Activated naive CD4-positive, alpha-beta T cell treated with anti-CD3 and anti-CD28 coated beads, Interleukin-2, amount 50 U/mL, for 72 hours (primary cell): Measurements from ENCODE around the gene BEST2. TPM values are rescaled to one million over a fixed set of nuclear protein-coding genes. Genes with fewer than 3 reads are reported as not detected.

Experiments
- ATAC-seq, 2 donors: fragments of 150-1000 bp; cut with Tn5 transposase; 2 replicates each; pipeline ENCODE4 v1.10.0; 2021; ENCODE audit warnings: mild to moderate bottlenecking in 2 of 2, moderate library complexity in 2 of 2
- DNase-seq, 2 donors: peaks; one replicate each; pipeline ENCODE4 v3.0.0; 2021 to 2022; ENCODE audit warnings: low spot score in 2 of 2
- H3K27ac Mint-ChIP-seq, 2 donors: one replicate each; pipeline ENCODE4 v1.8.0; 2022; ENCODE audit warnings: mild to moderate bottlenecking in 2 of 2, mixed read lengths in 2 of 2
- H3K36me3 Mint-ChIP-seq, 2 donors: one replicate each; pipeline ENCODE4 v1.8.0; 2022; ENCODE audit warnings: mixed read lengths in 2 of 2
- H3K9me3 Mint-ChIP-seq, 2 donors: one replicate each; pipeline ENCODE4 v1.8.0; 2022; ENCODE audit warnings: mixed read lengths in 2 of 2
- total RNA-seq, 2 donors: library from RNA; stranded (reverse); gene quantifications; one replicate each; pipeline ENCODE4 v1.2.3, GENCODE V29; 2022

BEST2 gene
- total RNA-seq, 2 donors from 2014 or later, result not detected

DNA sequence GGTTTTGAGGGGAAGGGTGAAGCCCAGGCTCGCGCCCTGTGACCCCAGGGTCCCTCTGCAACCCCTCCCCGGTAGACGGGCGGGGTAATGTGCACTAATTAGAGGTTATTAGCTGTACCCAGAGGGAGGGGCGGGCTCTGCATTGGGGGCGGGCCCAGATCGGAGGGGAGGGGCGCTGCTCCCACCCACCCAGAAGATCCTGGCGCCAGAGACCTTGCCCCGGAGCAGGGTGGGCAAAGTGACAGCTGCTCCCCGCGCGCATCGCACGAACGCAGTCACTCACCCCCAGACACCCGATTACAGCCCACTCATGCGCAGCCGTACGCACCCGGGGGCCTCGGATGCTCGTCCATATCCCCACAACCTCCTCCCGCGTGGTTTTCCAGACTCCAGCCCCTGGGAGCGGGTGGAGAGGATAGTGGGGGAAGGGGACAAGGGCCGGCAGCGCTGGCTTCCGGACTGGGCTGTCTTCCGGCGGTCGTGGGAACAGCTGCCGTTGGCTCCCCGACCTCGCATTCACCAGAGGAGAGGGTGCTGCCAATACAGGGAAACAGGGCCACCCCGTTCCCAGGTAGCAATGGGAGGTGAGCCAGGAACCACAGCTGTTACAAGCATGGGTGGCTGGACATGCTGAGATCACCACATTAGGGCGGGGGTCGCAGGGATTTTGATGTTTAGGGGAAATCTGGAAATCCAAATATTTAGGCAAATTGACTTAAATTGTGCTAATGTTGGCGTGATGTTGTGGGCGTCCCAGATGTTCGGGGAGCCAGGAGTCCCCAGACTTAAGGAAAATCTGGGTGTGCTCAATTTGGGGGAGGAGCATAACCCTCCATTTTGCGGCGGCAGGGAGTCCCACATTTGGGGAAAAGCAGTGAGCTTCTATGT lies 26.7 kb downstream of the BEST2 start:
- ATAC-seq (peak in 1 of 2 donors; percentile 20), DNase-seq (peak; percentile 54 to 64)
- Mint-ChIP-seq H3K27ac (peak overlapping the region; percentile 86 to 87), H3K9me3 (no peaks in the 10 kb centered on the region), H3K36me3 (peaks cover 0 to 5% of the 10 kb centered on the region in 2 donors)

DNA sequence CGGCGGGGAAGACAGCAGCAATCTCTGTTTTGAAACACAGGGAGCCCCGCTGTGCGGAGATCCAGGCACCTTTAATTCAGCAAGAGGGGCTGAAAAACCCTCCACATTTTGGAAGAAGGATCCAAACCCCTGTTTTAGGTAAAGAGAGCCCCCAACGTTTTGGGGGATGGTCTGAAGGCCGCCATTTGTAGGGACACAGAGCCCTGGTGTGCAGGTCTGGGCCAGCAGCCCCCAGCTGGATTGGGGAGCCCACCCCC lies 27.2 kb downstream of the BEST2 start:
- ATAC-seq (no peak), DNase-seq (no peak)
- Mint-ChIP-seq H3K36me3 (peaks cover 0 to 5% of the 10 kb centered on the region in 2 donors), H3K27ac (peak overlapping the region; percentile 86 to 87), H3K9me3 (no peaks in the 10 kb centered on the region)

DNA sequence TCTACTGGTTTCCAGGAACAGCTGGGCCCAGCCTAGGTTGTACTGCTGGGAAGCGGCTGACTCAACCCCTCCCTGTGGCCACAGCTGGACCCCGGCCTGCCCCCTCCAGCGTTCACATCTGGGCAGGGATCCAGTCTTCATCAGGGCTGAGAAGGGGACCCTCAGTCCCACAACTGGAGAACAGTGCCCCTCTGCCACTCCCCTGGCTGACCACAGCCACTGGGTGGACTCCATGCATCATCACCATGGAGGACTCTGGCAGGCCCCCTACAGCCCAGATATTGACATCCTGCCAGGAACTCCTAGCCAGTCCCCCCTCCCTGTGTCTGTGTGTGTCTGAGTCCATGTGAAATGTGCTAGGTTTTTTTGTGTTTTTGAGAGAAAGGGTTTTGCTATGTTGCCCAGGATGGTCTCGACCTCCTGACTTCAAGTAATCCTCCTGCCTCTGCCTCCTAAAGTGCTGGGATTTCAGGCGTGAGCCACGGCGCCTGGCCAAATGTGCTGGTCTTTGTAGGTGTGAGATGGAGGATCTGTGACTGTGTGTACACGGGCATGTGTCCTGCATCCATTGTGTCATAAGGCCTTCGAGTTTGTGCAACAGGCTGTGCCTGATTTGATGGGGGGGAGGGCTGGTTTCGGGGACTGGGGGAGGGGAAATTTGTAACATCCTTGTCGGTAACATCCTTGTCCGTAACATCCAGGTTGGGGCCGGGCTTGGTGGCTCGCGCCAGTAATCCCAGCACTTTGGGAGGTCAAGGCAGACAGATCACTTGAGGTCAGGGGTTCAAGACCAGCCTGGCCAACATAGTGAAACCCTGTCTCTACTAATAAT lies 27.8 kb downstream of the BEST2 start:
- no peaks in the 10 kb centered on the region for H3K9me3 Mint-ChIP-seq
- no peak for ATAC-seq
- H3K27ac Mint-ChIP-seq, result peak overlapping the region; percentile 79 to 87
- H3K36me3 Mint-ChIP-seq, result peaks cover 0 to 5% of the 10 kb centered on the region in 2 donors
- DNase-seq, result no peak

DNA sequence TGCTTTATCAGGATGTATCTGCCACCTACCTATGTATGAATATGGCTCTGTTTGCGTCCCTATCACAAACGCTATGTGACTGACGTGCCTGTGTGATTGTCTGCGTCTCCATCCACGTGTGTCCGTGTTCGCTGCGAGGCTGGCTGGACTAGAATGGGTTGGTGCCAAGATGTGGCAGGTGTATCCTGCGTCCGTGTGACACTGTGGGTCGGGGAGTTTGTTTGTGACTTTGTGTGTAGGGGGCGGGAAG lies 30.5 kb downstream of the BEST2 start:
- ATAC-seq (no peak), DNase-seq (no peak)
- Mint-ChIP-seq H3K36me3 (peaks cover 0 to 5% of the 10 kb centered on the region in 2 donors), H3K9me3 (no peaks in the 10 kb centered on the region), H3K27ac (peak overlapping the region in 1 of 2 donors; percentile 96)

DNA sequence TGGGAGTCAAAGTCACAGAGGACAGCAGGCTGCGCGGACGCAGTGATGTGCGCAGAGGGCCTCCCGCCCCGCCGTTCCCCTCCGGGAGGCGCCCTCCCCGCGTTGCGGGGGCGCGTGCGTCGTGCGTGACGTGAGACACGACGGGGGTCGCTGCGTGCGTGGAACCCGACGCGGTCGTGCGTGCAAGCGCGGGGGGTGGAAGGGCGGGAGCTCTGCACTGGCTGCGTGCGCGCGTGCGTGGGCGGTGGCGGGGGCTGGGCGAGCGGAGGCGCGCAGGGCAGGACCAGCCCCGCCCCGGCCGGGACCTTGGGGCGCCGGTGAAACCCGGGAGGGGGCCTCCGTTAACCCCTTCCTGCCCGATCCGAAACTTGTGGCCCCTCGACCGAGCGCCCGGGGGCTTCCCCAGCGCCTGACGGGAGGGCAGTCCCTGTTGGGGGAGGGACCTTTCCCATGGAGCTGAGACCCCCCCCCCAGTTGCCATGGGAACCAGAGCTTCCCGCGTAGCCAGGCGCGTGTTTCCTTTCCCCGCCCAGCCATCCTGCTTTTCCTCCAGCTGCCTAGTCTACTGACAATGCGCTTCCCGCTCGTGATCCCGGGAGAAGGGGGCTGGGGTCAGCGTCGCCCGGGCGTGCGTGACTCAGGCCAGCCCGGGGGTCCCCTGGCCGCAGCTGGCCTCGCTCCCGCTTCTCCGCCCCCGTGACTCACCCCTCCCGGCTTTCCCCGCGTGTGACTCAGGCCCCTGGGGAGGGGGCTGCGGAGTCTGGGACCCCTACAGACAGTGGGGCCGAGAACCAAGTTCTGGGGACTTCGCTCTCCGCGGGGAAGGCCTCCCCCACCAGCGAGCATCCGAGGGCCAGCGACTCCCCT lies 31.1 kb downstream of the BEST2 start:
- Mint-ChIP-seq H3K36me3 (peaks cover 0 to 5% of the 10 kb centered on the region in 2 donors), H3K9me3 (no peaks in the 10 kb centered on the region), H3K27ac (peak overlapping the region in 1 of 2 donors; percentile 96)
- DNase-seq (peak; percentile 91 to 96), ATAC-seq (peak; percentile 53 to 63)

DNA sequence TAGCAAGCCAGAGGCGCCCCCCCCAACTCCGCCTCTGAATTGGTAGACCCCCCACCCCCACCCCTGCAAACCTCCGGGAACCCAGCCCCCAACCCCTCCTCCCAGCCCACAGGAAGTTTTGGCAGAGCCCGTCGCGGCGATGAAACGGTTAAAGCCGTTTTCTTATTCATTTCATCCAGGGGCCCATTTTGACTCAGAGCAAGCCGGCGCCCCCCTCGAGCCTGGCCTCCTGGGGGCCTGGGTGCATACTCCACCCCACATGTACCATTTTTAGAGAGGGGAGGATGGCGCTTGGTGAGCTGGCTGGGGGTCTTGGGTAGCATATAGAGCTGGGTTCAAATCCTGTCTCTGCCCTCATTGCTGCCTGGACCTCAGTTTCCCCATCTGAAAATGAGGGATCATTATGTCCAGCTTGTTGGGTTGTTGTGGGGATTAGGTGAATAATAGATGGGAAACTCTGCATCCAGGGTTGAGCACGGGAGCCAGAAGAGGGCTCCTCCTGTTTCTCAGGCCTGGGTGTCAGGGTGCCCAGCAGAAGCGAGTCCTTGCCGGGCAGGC lies 31.8 kb downstream of the BEST2 start:
- ATAC-seq, result peak; percentile 38 to 50
- H3K36me3 Mint-ChIP-seq, result peaks cover 0 to 3% of the 10 kb centered on the region in 2 donors
- DNase-seq, result no peak
- peak overlapping the region in 1 of 2 donors; percentile 92 for H3K27ac Mint-ChIP-seq
- no peaks in the 10 kb centered on the region for H3K9me3 Mint-ChIP-seq

DNA sequence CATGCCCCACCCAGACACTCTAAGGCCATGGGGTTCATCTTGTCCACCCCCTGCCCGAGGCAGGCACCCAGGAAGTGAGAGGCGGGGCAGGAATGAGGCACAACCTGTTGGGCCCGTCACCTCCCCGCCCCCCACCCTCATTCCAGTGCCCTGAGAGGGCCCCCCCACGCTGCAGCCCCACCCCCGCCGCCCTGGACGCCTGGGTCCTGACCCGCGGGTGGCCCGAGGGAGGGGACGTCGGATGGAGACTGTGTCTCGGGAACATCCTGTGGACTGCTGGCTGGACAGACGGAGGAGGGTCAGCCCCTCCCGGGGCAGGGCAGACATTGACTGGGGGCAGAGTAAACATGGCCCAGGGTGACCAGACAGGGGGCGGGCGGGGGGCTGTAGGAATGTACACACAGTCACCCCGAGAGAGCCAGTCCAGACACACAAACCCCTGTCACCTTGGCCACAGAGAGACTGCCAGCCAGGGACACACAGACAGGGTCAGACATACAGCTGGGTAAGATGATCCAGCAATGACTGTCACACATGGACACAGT lies 32.3 kb downstream of the BEST2 start:
- Mint-ChIP-seq H3K9me3 (no peaks in the 10 kb centered on the region), H3K27ac (no peak overlapping the region), H3K36me3 (no peaks in the 10 kb centered on the region)
- ATAC-seq (no peak), DNase-seq (no peak)

DNA sequence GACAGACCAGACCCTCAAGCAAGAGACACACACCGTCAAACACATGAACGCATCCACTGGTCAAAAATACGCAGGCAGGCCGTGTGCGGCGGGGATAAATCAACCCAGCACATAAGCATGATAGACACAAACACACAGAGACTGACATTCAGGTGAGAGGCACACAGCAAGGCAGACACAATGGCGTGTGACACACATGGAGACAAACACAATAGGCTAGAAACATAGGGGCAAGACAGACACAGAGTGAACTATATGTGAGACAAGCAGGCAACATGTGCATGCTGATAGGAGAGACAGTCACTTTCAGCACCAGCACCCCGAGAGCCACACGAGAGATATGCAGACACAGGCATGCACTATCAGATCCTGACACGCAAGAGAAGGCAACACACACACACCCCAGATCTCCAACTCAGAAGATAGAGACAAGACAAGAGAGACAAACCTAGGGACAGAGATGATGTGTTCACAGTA lies 32.8 kb downstream of the BEST2 start:
- Mint-ChIP-seq H3K27ac (no peak overlapping the region), H3K36me3 (no peaks in the 10 kb centered on the region), H3K9me3 (no peaks in the 10 kb centered on the region)
- DNase-seq (no peak), ATAC-seq (no peak)

DNA sequence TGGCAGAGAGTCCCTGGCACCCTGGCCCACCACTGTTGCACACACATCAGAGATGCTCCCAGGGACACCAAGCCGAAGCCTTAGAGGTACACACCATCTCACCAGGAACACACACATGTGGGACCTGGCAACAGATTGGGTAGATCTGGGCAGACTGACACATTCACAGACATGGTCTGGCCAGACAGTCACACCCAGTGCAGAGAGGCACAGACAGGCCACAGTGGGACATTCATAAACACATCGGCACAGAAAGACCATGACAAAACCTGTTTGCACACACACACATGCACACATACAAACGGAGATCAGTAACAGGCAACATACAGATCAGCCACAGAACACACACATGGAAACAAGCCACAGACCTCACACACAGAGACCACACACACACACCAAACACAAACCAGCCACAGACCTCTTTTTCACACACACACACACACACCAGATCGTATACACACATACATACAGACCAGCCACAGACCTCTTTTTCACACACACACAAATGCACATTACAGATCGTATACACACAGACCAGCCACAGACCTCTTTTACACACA lies 33.4 kb downstream of the BEST2 start:
- DNase-seq (no peak), ATAC-seq (no peak)
- no peaks in the 10 kb centered on the region for H3K9me3 Mint-ChIP-seq
- H3K27ac Mint-ChIP-seq, result no peak overlapping the region
- no peaks in the 10 kb centered on the region for H3K36me3 Mint-ChIP-seq

DNA sequence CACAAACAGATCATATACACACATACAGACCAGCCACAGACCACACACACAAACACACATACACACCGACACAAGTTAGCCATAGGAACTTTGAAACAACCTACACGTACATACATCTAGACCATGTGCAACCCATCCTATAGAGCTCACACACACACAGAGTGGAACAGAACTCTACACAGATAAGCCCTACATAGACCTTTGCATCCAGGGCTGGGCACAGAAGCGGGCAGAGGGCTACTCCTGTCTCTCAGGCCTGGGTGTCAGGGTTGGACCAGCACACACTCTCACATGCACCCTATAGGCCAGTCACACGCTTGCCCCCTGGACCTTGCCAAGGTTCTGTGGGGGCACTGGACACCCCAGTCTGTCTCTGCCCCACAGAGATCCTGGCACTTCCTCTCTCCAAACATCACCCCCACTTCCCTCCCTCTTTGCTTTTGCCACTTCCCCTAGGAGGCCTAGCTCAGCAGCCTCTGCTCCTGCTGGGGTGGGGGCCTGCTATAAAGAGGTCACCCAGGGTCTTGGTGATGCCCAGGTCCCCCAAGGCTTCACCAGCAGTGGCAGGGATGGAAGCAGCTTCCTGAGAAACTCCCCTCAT lies 33.9 kb downstream of the BEST2 start:
- Mint-ChIP-seq H3K36me3 (peaks cover 2 to 4% of the 10 kb centered on the region in 2 donors), H3K9me3 (no peaks in the 10 kb centered on the region), H3K27ac (no peak overlapping the region)
- DNase-seq, result no peak
- ATAC-seq, result no peak

DNA sequence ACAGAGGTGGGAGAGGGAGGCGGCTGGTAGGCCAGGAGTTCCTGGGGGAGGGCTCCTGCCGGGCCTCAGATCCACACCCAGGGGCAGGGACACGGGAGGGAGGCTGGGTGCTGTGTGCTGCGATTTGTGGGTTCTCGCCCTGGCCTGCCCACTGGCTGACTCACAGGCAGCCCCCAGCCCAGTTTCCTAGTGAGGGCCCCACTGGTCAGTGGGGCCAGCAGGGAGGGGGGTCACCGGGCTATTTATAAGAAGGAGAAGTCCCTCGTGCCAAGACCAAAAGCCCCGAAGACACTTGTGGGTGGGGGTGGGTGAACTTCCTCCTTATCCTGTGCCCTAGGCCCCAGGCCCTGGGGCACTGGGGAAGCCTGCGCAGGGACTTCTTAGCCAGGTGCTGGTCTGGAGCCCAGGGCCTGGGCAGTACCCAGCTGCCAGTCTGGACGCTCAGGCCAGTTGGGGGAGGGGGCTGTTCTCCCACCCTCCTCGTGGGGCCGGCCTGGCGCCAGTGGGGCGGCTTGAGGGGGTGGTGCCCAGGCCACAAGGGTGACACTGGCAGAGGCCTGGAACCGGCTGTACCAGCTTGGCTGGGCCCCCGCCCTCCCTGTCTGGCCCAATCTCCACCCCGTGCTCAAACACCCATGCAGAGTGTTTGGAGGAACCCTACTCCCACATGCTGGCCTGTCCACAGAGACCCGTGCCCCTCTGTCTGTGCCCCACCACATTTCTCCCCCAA lies 34.7 kb downstream of the BEST2 start:
- no peaks in the 10 kb centered on the region for H3K9me3 Mint-ChIP-seq
- peaks cover 7 to 11% of the 10 kb centered on the region in 2 donors for H3K36me3 Mint-ChIP-seq
- DNase-seq (no peak), ATAC-seq (no peak)
- H3K27ac Mint-ChIP-seq, result peak overlapping the region in 1 of 2 donors; percentile 26

DNA sequence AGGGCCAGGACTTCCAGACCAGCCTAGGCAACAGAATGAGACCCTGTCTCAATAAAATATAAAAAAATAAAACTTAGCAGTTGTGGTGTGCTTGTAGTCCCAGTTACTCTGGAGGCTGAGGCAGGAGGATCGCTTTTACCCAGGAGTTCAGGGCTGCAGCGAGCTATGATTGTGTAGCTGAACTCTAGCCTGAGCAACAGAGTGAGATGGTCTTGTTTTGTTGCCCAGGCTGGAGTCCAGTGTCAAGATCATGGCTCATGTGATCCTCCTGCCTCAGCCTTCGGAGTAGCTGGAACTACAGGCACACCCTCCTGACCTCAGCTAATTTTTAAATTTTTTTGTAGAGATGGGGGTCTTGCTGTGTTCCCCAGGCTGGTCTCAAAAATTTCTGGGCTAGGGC lies 35.4 kb downstream of the BEST2 start:
- Mint-ChIP-seq H3K36me3 (peaks cover 7 to 15% of the 10 kb centered on the region in 2 donors), H3K9me3 (no peaks in the 10 kb centered on the region), H3K27ac (peak overlapping the region in 1 of 2 donors; percentile 26)
- no peak for ATAC-seq
- no peak for DNase-seq

DNA sequence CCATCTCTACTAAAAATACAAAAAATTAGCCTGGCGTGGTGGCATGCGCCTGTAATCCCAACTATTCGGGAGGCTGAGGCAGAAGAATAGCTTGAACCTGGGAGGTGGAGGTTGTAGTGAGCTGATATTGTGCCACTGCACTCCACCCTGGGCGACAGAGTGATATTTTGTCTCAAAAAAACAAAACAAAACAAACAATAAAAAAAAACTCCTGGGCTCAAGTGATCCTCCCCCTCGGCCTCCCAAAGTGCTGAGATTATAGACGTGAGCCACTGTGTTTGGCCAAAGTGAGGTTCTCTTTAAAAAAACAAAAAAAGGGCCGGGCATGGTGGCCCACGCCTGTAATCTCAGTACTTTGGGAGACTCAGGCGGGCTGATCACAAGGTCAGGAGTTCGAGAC lies 35.9 kb downstream of the BEST2 start:
- Mint-ChIP-seq H3K36me3 (peaks cover 7 to 16% of the 10 kb centered on the region in 2 donors), H3K9me3 (no peaks in the 10 kb centered on the region), H3K27ac (no peak overlapping the region)
- DNase-seq (no peak), ATAC-seq (no peak)

DNA sequence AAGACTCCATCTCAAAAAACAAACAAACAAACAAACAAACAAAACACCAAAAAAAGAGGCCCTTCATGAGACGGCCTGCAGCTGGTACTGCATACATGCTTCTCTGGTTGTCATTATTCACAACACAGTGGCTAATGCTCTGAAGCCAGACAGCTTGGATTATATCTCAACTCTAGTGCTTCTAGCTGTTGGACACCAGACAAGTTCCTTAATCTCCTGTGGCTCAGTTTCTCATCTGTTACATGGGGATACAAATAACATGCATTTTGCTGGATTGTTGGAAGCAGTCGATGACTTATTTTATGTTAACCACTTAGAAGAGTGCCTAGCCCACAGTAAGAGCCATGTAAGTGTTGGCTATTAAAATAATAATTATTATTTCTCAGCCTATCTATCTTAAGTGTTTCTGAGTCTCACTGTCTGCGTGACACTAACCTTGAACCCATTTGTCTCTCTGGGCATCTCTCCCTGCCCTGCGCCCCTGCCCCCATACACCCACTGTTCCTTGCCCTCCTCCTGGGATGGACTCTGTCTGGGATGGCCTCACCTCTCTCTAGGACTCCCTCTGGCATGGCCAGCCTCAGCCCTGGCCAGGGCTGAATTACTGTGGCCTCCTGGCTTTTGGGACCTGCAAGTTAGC lies 36.6 kb downstream of the BEST2 start:
- DNase-seq (no peak), ATAC-seq (no peak)
- Mint-ChIP-seq H3K36me3 (peaks cover 9 to 18% of the 10 kb centered on the region in 2 donors), H3K27ac (peak overlapping the region; percentile 11 to 91), H3K9me3 (no peaks in the 10 kb centered on the region)

DNA sequence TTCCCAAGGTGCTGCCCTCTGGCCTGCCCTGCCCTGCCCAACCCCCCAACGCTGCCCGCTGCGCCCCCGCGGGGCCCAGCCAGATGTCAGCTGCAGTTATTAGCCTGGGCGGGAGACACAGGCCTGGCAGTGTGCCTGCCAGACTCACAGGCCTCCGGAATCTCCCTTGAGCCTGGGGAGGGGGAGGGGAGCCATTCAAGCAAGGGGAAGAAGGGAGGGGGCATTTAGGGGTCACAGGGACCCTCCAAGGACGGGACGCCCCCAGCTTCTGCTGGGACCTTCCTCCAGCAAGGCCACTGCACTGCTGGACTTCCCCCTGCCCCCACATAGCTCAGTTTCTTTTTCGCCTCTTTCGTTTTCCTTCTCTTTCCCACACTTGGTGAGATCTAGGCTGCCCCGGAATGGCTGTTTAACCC lies 37.1 kb downstream of the BEST2 start:
- ATAC-seq, result no peak
- no peak for DNase-seq
- H3K36me3 Mint-ChIP-seq, result peaks cover 12 to 21% of the 10 kb centered on the region in 2 donors
- no peaks in the 10 kb centered on the region for H3K9me3 Mint-ChIP-seq
- H3K27ac Mint-ChIP-seq, result peak overlapping the region; percentile 91 to 95
